Activated T-cell treated with anti-CD3 and anti-CD28 coated beads for 24 hours (primary cell): ENCODE results near the gene CHST11.

Experiments used
- DNase-seq: peaks from one replicate; pipeline ENCODE4 v3.0.0-alpha.2; 2020; ENCODE audit warnings: low read depth

CHST11 gene

DNA sequence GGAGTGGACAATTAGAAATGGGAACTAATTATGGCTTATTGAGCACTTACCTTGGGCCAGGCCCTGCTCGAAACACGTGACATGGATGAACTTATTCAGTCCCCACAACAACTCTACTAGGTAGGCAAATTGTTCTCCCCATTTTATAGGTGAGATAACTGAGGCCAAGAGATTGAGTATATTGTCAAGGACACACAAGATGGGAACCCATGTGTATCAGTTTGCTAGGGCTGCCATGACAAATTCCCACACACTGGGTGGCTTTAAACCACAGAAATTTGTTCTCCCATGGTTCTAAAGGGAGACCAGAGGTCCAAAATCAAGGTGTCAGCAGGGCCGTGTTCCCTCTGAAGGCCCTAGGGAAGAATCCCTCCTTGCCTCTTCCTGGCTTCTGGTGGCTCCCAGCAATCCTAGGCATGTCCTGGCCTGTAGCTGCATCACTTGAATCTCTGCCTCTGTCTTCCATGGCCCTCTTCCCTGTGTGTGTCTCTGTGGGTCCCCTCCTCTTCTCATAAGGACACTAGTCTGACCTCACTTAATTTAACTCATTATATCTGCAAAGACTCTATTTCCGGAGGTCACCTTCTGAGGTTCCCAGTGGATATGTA is 128.8 kb downstream of the CHST11 start:
- DNase-seq = no peak

DNA sequence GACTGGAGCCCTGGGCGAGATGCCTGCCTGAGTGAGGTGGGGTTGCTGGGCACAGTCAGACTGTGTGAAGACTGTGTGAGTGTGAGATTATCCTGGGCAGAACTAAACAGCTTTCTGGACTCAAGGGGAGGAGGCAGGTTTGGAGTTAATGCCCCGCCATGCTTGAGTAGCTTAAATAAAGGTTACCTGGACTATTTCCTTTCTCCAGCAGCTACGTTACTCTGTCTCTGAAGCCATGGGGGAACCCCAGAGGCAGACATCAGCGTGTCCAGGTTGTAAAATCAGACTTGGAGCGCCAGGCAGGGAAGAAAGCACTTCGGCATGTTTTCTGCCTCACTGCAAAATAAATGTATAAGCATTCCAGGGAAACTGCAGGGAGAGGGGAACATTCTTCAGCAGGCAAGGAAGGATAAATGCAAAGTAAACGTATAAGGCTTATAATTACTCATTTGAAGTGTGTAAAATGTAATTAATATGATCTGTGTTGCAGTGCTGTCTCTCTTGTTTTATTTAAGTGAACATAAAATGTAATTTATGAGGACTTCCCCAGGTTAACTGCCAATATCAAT is 129.7 kb downstream of the CHST11 start:
- DNase-seq = no peak

DNA sequence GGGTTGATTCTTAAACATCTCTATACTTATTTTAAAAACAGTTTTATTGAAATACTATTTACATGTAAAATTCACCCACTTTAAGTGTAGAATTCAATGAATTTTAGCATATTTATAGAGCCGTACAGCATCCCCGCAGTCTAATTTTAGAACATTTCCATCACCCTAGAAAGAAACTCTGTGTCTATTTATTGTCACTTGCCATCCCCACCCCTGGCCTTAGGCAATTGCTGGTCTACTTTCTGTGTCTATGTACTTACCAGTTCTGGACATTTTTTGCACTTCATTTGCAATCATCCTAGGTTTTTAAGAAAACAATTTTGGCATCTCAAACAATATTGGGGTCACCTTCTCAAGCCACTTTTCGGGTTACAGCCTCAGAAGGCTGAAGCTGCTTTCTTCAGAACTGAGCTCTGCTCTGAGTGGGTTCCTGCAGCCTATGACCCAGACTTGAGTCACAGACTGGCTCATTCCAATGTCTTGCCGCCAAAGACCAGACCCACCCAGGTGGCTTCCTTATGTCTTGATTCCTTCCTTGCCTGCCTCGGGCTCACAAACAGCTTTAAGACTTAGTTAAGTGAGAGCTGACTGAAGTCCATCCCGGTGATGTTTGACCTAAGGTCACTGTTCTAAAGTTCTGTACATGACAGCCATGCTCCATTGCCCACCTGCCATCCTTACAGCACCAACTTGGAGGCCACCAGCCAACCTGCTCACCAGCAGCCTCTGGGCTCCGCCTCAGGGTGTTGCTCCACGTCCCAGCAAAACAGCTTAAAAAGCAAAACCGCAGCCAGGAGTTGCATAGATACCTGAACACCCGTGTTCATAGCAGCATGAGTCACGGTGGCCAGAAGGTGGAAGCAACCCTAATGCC is 131.5 kb downstream of the CHST11 start:
- no peak for DNase-seq

DNA sequence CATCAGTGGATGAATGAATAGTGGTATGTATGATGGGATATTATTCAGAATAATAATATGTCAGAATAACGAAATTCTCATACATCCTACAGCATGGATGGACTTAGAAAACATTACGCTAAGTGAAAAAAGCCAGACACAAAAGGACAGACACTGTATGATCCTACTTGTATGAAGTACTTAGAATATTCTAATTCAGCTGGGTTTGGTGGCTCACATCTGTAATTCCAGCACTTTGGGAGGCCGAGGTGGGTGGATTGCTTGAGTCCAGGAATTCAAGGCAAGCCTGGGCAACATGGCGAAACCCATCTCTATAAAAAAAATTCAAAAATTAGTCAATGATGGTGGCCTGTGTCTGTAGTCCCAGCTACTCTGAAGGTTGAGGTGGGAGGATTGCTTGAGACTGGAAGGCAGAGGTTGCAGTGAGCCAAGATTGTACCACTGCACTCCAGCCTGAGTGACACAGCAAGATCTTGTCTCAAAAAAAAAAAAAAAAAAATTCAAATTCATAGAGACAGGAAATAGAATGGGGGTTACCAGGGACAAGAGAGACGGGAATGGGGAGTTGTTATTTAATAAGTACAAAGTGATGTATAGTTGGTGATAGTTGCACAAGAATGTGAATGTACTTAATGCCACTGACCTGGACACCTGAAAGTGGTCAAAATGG is 132.3 kb downstream of the CHST11 start:
- no peak for DNase-seq

DNA sequence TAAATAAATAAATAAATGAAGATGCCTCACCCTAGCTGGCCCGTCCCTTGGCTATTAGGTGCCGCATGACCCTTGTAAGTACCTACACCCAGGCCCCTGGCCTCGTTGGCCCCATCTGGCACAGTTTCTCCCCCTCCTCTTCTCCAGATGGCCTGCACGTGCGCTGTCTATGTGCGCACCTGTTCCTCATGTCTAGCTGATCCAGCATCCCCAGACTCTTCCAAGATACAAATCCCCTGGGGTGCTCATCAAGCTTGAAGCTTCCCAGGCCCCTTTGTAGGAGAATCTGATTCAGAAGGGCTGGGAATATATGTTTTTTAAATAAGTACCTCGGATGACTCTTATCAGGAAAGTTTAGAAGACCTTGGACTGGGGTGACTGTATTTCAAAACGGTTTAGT is 133.3 kb downstream of the CHST11 start:
- no peak for DNase-seq

DNA sequence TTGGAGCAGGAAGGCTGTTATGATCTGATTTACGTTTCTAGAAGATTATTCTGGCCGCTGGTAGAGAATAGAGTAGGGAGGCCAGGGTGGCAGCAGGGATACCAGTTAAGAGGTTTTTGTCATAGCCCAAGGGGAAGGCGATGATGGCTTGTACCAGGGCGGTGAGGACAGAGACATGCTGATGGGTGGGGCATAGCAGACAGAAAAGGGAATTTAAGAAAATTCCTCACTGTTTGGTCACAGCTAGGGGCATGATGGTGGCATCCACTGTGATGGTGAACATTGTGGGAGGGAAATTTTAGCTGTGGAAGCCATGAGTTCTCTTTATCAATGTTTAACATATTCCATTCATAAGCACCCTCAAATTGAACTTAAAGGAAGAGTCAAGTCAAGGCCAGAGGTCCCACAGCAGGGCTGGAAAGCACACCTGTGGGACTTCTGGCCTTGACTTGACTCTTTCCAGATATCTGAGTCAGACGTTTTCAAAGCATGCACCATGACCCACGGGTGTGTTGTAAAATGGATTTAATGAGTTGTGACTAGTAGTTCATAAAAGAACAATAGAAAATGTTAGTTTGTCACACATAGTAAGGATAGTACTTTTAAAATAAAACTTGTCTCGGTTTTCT is 134.6 kb downstream of the CHST11 start:
- no peak for DNase-seq

DNA sequence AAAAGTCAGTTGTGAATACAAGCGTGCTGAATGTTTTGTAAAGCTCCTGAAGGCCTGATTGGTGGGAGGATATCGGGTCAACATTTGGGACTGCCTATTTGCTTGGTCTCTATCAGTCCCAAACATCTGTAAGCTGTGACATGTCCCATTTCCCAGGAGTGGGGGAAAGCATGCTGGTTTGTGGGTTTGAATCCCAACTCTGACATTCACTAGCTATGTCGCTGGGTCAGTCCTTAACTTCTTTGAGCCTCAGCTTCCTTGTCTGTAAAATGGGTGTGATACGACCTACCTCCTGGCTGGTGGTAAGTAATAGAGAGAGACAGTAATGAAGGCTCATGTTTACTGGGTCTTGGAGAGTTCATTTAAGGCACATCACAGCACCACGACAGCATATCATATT is 136.7 kb downstream of the CHST11 start:
- no peak for DNase-seq

DNA sequence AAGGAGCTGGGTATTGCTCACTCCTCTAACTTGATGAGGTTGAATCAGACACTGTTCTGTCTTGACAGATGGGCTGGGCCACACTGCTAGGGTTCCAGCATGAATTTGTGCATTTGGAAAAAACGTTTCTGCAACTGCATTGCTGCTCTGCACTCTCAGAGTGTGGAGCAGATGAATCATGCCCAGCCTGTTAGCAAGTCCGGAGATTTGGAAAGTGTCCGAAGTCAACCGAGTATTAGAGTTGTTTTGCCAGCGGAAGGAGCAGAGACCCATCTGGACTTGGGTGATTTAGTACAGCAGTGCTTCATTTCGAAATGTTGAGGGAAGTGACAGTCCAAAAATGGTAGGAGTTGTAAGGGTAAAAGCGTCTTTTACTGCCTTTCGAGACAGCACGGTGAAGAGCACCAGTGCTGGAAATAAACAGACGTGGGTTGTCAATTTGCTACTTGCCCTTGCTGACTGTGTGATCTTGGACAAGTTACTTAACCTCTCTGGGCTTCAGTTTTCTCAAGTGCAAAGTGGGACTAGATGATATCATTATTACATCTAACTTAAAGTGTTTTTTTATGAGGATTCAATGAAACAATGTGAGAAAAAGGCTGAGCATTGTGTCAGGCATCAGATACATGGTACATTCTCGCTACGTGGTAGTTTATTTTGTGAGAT is 139.5 kb downstream of the CHST11 start:
- no peak for DNase-seq

DNA sequence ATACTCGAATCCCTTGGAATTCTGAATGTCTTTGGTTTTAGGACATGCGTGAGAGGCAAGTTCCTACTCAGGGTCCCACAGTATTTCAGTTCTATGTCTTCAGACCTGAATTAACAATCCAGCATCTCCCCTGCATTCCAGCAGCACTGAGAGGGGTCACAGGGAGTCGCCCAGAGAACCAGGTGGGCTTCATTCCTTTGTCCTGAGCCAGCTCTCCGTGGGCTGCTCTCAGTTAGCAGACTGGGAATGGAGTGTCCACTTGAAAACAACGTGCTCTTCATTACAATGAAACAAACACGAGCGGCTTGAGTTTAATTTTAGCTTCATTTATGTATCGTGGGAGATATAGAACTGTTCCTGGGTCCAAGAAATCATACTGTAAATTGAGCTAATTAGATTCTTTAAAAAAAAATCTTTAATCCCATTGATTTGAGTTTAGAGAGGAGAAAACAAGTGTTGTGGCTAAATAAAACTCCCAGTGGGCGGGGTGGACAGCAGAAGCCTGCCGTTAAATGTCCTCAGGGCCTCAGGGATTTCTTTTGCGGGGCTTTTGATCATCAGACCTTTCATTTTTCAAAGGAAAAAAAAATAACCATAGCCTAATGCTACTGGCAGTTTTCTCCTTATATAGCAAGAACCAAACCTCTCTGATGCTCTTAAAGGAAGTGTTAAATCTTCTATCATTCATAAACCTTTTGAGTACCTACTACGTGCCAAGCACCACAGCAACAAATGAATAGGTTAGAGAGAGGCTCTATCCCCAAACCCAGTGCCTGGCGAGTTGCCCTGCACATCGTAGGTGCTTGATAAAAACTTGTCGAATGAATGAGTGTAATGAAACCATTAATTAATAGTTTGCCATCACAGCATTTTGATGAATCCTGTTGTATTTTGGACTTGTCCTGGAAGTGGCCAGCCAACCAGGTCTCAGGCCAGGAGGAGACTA is 140.4 kb downstream of the CHST11 start:
- no peak for DNase-seq

DNA sequence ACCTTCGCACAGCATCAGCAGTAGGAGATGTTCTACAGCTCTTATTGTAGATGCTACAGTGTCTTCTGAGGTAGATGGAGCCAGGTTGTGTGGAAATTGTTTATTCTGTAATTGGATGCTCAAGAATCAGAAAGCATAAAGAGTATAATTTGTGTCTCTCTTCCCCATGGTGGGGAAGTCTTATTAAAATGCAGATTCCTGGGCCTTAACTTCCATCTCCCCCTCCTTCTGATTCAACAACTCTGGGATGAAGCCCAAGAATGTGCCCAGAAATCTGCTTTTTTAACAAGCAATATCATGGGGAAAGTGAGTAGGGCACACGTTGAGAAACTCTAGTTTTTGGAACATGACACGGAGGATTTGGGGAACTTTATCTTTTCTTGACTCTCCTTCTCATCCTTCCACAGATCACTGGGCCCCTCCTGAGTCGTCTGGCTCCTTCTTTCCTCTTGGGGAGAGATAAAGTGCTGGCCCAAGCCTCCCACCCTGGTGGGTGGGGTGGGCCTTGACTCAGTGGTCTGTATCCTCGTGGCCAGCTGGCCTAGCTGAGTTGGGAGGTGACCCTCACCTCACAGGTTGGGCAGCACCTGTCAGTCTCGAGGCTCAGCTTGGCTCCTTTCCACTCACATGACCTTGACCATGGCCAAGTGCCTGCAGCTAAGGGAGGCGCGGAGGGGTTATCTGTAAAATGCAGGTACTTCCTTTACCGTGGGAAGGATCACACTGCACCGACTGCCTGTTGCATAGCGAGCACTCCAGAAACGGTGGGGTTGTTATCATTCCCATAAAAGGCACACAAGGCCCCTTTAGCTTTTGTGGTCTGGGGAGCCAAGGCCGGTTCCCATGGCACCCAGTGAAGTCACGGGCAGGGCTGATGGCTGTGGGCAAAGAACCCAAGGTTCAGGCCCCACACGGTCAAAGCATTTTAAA is 141.9 kb downstream of the CHST11 start:
- no peak for DNase-seq

DNA sequence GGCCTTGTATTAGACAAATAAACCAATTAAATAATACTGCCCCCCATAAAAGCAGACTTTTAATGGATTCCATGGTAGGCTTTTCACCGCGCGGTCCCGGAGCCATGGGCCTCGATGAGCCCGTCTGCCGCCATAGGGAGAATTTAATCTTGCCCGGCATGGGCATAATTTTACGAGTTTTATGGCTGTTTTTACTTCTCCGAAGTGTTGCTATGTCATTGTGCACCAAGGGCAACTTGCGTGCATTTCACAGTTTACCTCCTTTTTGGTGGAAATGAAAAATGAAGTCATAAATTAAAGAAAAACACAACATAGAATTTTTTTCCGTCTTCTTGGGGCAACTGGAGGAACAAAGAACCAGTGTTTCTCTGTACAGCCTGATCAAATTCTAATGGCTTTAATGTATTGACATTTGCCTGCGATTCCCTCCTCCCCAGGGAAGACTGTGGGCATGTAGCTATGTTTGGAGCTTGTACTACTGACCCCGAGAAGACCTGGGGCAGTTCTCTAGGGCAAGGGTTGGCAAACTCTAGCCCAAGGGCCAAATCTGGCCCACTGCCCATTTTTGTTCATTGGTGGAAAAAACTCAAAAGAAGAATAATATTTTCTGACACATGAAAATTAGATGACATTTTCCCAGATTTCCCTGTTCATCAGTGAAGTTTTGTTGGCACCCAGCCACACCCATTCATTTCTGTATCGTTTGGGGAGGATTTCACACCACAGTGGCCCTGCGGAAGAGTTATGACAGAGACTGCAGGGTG is 142.7 kb downstream of the CHST11 start:
- DNase-seq = no peak

DNA sequence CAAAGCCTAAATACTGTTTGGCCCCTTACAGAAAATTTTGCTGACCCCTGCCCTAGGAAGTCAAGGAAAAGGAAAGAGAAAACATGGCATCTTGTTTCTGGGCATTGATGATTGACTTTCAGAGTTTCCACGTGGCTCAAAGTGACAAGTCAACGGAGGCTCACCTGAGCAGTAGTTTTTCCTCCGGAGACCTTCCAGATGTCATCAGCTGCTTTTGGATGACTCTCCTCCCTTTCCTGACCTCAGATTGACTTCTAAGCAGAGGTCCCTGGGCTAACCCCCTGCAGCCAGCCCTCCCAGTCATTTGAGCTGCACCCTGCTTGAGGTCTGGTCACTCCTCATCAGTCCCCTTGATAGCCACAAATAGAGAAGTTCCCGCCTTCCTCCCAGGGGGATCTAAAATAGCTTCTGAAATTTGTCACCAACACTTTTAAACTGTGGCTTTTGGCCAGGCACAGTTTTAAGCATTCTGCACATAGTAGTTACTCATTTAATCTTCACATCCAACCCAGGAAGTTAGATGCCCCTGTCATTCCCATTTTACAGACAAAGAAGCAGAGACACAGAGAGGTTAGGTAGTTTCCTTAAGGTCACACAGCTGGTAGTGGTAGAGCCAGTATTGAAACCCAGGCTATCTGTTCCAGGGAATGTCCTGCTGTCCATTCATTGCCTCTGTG is 143.4 kb downstream of the CHST11 start:
- DNase-seq = no peak

DNA sequence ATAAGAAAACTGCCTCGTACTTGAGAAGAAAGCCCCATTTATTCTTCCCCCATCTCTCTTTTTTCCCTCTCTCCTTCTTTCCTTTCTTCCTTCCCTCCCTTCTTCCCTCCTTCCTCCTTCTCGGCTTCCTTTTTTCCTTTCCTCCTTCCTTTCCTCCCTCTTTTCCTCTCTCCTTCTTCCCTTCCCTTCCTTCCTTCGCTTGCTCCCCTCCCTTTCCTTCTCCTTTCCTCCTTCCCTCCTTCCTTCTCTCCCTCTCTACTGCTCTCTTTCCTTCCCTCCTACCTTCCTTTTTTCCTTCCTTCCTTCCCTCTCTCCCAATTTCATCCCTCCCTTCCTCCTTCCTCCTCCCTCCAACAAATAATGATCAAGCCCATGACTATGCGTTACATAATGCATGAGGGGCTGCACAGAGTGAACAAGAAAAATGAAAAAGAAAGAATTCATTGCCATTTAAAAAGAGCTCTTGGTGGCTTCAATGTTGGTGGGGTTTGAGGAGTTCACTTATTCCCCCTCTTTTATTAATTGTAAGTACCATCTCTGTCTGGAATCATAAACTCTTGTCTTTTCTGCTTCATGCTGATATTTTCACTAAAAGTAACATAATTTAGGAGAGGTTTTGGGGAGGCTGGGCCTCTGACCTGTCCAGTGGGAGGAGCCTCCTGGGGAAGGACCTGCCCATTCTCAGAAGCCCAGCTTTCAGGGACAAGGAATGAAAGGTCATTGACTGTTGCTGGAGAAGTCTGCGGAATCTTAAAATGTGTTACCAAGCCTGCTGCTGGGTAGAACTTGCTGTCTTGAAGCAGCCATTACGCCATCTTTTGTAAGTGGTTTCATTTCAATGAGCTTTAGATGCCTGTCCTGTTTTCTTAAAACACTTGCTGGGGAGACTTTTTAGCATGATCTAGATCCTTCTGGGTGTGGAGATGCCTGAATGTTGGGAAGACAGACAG is 144.3 kb downstream of the CHST11 start:
- DNase-seq = no peak

DNA sequence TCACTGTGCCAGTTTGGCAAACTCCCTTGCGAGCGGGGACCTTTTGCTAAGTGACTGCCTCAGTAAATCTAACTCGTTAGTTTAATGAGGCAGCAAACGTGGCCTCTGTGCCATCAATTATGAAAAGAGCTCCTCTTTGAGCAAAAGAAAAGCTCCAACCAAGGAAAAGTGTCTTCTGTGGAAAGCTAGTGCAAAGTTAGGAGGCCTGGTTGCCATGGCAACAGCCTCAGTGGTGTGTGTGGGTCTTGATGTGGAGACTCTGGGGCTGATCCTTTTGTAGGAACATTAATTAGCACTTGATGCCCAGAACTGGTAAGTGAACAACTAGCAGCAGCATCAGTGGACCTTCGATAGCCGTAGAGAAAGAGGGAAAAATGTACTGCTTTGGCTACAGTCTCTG is 145.7 kb downstream of the CHST11 start:
- no peak for DNase-seq

DNA sequence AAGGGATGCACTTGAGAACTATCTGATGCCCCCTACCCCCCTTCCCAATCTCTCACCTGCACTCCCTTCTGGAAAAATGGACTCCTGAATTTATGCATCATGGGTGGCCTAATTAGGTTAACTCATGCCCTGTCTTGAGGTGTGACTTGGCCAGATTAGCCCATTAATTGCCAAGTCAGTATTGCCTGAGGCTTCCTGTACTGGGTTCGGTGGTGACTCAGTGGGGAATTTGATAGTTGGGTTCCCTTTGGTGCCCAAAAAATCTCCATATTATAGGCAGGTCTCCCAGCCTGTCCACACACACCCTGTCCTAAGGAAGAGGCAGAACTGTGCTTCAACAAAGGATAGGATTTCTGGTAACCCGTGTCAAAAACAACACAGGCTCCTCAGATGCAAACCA is 146.1 kb downstream of the CHST11 start:
- DNase-seq = no peak

DNA sequence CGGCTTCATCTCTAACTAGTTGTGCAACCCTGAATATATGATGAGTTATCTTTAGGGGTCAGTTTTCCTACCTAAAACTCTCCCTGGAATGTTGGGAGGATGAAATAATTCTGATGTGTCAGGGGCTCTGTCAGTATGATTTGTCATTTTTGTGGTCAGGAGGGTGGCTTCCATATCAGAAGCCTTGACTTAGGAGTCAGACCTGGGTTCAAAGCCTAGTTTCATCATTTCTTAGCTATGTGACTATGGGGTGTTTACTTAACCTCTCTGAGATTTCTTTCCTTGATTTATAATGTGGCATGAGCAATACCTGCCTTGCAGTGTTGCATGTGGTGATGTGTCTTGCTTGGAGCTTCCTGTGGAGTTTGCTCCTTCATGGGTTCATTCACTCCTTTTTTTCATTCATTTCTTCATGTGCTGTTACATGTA is 146.8 kb downstream of the CHST11 start:
- no peak for DNase-seq
